Nephron progenitor cell (in vitro differentiated cells): ENCODE results near the gene POLR2C.

ENCODE experiments used
- DNase-seq: peaks from one replicate; pipeline ENCODE4 v3.0.0; 2021
- H3K27ac Mint-ChIP-seq: 2 replicates; pipeline ENCODE4 v1.8.0; 2021; ENCODE audit warnings: mild to moderate bottlenecking, moderate library complexity, mixed read lengths
- H3K27me3 Mint-ChIP-seq: 2 replicates; pipeline ENCODE4 v1.8.0; 2021; ENCODE audit warnings: mild to moderate bottlenecking, low read depth, mixed read lengths; ENCODE audit not compliant: poor library complexity
- H3K36me3 Mint-ChIP-seq: 2 replicates; pipeline ENCODE4 v1.8.0; 2021; ENCODE audit warnings: low read depth, mixed read lengths
- H3K4me1 Mint-ChIP-seq: 2 replicates; pipeline ENCODE4 v1.8.0; 2021; ENCODE audit warnings: mixed read lengths
- H3K4me3 Mint-ChIP-seq: 2 replicates; pipeline ENCODE4 v1.8.0; 2021; ENCODE audit warnings: mild to moderate bottlenecking, moderate library complexity, mixed read lengths
- H3K9me3 Mint-ChIP-seq: 2 replicates; pipeline ENCODE4 v1.8.0; 2021; ENCODE audit warnings: mild to moderate bottlenecking, moderate library complexity, mixed read lengths
- CTCF ChIP-seq: fragments of 200-600 bp; sonication (generic); IDR thresholded peaks from 2 replicates; pipeline ENCODE4 v1.5.0; 2021; ENCODE audit warnings: antibody characterized with exemption

POLR2C gene

DNA sequence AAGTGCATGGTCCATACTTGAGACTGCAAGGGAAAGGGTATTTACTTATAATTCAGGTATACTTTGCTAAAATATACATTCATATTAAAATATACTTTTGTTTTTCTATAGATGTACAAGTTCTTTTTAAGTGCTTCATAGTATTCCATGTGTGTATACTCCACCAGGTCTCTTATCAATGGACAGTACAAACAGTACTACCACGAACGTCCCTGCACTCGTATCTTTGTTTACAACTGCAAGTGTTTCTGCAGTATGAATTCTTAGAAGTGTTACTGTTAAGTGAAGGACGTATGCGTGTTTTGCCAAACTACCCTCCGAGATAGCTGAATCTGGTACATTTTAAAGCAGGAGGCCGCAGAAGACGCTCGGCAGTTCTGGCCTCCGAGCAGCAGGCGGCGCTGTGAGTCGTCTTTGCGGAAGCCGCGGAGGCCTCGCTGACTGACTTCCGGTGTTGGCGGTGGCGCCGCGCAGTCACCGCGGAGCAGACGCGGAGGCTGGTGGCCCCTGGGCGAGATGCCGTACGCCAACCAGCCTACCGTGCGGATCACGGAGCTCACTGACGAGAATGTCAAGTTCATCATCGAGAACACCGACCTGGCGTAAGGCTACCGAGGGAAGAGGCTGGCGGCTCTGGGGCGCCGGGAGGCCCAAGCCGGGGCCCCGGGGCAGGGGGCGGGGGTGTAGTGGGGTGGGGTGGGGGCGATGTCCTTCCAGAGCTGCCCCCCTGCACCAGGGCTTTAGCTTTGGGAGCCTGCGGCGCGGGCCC is at the start of gene POLR2C:
POLR2C (plus strand) TSS at position 471 of the 769 bp plus-strand sequence; CDS start at position 517, 46 bp downstream.
- DNase-seq, result peak; percentile 95
- peaks cover 13% of the 10 kb centered on the region for H3K4me1 Mint-ChIP-seq
- H3K27ac Mint-ChIP-seq, result peak within 1 kb of the TSS; percentile 93
- H3K36me3 Mint-ChIP-seq, result peaks cover 29% of the 10 kb centered on the region
- H3K27me3 Mint-ChIP-seq, result no peaks in the 10 kb centered on the region
- H3K9me3 Mint-ChIP-seq, result no peaks in the 10 kb centered on the region
- peak within 1 kb of the TSS; percentile 97 for H3K4me3 Mint-ChIP-seq
- peak; percentile 98 for TF ChIP-seq CTCF

DNA sequence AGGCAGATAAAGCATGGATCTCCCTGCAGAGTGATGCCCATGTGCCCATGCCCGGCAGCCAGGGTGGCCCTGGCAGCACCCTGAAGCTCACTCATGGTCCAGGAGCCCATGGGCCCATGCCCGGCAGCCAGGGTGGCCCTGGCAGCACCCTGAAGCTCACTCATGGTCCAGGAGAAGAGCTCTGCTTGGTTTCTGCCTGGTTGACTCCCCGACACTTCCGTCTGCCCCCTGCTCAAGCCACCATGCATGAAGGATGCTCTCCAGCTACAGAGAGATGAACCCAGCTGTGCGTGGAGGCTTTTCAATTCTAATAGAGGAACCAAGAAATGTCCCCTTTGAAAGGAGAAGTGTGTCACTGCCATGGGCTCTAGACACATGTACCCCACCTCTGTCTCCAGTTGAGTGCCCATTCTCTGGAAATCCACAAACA is 49.2 kb upstream of the POLR2C start:
- H3K9me3 Mint-ChIP-seq, result no peaks in the 10 kb centered on the region
- H3K4me3 Mint-ChIP-seq, result no peak overlapping the region
- H3K36me3 Mint-ChIP-seq, result no peaks in the 10 kb centered on the region
- no peak for DNase-seq
- H3K4me1 Mint-ChIP-seq, result peaks cover 52% of the 10 kb centered on the region
- no peak for TF ChIP-seq CTCF
- peaks cover 17% of the 10 kb centered on the region for H3K27me3 Mint-ChIP-seq
- H3K27ac Mint-ChIP-seq, result no peak overlapping the region

DNA sequence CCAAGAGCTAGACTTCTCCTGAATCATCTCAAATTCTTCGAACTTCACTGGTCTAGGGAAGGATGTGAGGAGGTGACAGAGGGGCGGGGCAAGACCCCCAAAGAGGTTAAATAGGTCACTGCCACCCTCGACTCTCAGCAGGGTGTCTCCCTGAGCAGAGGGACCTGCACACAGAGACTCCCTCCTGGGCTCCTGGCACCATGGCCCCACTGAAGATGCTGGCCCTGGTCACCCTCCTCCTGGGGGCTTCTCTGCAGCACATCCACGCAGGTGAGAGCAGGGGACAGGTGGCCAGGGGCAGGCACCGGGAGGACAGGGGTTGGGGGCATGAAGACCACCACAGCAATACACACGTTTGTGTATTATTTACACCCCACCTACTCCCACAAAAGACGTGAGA is 48.7 kb upstream of the POLR2C start:
- TF ChIP-seq CTCF, result no peak
- H3K4me3 Mint-ChIP-seq, result no peak overlapping the region
- H3K9me3 Mint-ChIP-seq, result no peaks in the 10 kb centered on the region
- H3K4me1 Mint-ChIP-seq, result peaks cover 56% of the 10 kb centered on the region
- no peak for DNase-seq
- H3K27ac Mint-ChIP-seq, result no peak overlapping the region
- peaks cover 16% of the 10 kb centered on the region for H3K27me3 Mint-ChIP-seq
- no peaks in the 10 kb centered on the region for H3K36me3 Mint-ChIP-seq

- H3K27me3 Mint-ChIP-seq, result peaks cover 12% of the 10 kb centered on the region
- H3K9me3 Mint-ChIP-seq, result no peaks in the 10 kb centered on the region
- peaks cover 47% of the 10 kb centered on the region for H3K4me1 Mint-ChIP-seq
- no peaks in the 10 kb centered on the region for H3K36me3 Mint-ChIP-seq
- TF ChIP-seq CTCF, result no peak
- H3K4me3 Mint-ChIP-seq, result no peak overlapping the region
- no peak overlapping the region for H3K27ac Mint-ChIP-seq
- DNase-seq, result no peak
Measured at GRCh38 chr16:57416084-57416483, 46.4 kb upstream of the POLR2C start.

DNA sequence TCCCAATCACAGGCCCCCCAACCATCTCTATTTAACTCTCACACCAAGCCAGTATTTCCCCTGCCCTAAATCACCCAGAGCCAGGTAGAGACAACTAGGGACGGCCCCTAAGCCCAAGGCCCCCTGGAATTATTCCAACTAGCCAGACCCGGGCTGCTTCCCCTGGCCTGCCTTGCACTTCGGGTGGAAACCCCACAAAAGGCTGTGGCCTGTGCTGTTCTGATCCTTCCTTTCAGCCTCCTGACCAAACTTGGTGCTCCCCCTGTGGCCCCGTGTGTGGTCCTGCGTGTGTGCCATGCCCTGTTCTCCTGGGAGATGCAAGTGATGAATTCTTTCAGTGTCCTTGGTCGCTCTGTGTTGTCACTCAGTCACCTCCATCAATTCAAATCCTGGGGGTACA is 43.0 kb upstream of the POLR2C start:
- no peak for TF ChIP-seq CTCF
- H3K27me3 Mint-ChIP-seq, result peaks cover 4% of the 10 kb centered on the region
- peak overlapping the region; percentile 28 for H3K27ac Mint-ChIP-seq
- H3K4me1 Mint-ChIP-seq, result peaks cover 53% of the 10 kb centered on the region
- no peaks in the 10 kb centered on the region for H3K9me3 Mint-ChIP-seq
- no peak overlapping the region for H3K4me3 Mint-ChIP-seq
- no peak for DNase-seq
- no peaks in the 10 kb centered on the region for H3K36me3 Mint-ChIP-seq
